ENCODE results near the gene NXF1.

NXF1 gene

DNA sequence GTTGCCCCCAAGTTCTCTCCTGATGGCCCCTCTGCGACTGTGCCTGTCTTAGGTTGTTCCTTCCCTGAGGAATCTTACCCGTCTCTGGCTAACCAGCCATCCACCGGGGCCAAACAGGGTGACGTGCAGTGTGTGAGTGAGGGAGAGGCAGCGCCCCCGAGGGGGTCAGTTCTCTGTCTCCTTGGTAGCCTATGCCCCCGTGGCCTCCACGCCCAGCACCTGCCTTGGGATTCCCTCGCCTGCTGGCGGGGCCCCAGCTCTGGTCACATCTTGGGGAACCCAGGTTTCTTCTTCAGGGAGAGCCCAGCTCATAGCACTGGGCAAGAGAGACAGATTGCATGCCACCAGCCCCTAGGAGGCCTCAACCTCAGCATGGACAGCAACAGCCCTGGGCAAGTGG, 5.8 kb downstream of the NXF1 start:
- Histone ChIP-seq H3K36me3 (ENCODE audit: insufficient read depth, low read length) (peaks cover 27% of the 10 kb centered on the region), H3K4me3 (ENCODE audit: low read depth, low read length) (no peak overlapping the region), H3K4me1 (ENCODE audit: control insufficient read depth, insufficient read depth, low read length, unreplicated experiment) (peaks cover 9% of the 10 kb centered on the region), H3K27ac (ENCODE audit: low read depth, low read length) (no peak overlapping the region), H2AFZ (ENCODE audit: low read length, unreplicated experiment) (no peak overlapping the region), H3K27me3 (ENCODE audit: insufficient read depth, low read length) (no peaks in the 10 kb centered on the region), H3K79me2 (ENCODE audit: control insufficient read depth, insufficient read depth, low read length, unreplicated experiment) (peaks cover 24% of the 10 kb centered on the region)

DNA sequence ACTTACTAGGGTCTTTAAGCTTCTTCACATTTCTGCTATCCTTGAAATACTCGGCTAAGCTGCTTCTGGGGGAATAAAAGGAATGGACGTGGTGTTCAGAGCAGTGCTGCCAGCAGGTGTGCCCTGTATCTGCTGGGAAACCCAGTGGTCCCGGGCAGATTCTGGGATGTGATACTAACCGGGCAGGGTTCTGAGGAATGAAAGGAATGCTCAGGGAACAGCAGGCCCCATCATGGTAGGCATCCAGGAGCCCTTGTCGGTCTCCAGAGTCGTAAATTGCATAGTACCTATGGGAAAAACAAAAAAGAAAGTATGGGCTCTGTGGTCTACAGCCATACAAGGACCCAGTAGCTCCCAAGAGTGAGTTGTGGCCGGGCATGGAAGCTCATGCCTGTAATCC, 9.0 kb downstream of the NXF1 start:
- Histone ChIP-seq H3K36me3 (ENCODE audit: insufficient read depth, low read length) (peaks cover 13% of the 10 kb centered on the region), H2AFZ (ENCODE audit: low read length, unreplicated experiment) (no peak overlapping the region), H3K4me1 (ENCODE audit: control insufficient read depth, insufficient read depth, low read length, unreplicated experiment) (peaks cover 7% of the 10 kb centered on the region), H3K79me2 (ENCODE audit: control insufficient read depth, insufficient read depth, low read length, unreplicated experiment) (no peaks in the 10 kb centered on the region), H3K4me3 (ENCODE audit: low read depth, low read length) (no peak overlapping the region), H3K27ac (ENCODE audit: low read depth, low read length) (no peak overlapping the region), H3K27me3 (ENCODE audit: insufficient read depth, low read length) (no peaks in the 10 kb centered on the region)

DNA sequence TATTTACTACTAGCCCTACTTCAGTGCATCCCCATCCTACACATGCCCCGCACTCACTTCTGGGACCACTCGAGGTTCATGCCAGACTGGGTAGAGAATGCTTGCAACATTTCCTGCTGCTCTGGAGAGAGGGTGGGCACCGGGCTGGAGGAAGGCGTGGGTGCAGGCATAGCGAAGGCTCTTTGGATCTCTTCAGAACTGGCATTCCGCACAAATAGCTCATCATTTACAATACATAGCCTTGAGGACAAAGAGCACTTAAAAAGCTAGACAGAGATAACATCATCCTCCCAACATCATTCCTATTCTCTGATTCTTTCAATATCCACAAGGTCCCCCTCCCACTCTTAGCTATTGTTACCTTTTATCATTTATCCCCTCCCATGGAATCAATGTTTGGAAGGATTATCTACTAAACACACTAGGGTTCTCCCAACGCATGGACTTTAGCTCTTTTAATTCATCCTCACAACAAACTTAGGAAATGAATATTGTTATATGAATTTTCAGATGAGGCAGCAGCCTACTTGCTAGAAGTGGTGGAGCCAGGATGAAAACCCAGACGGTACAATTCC, 11.0 kb downstream of the NXF1 start:
- H3K27ac ChIP-seq (ENCODE audit: low read depth, low read length) = peak overlapping the region; percentile 33; the same call in 1 of the 2 replicates
- no peak overlapping the region for H3K4me3 ChIP-seq (ENCODE audit: low read depth, low read length)
- H3K4me1 ChIP-seq (ENCODE audit: control insufficient read depth, insufficient read depth, low read length, unreplicated experiment) = peaks cover 18% of the 10 kb centered on the region
- peaks cover 6% of the 10 kb centered on the region for H3K36me3 ChIP-seq (ENCODE audit: insufficient read depth, low read length)
- no peak overlapping the region for H2AFZ ChIP-seq (ENCODE audit: low read length, unreplicated experiment)
- peaks cover 18% of the 10 kb centered on the region for H3K79me2 ChIP-seq (ENCODE audit: control insufficient read depth, insufficient read depth, low read length, unreplicated experiment)
- no peaks in the 10 kb centered on the region for H3K27me3 ChIP-seq (ENCODE audit: insufficient read depth, low read length)

DNA sequence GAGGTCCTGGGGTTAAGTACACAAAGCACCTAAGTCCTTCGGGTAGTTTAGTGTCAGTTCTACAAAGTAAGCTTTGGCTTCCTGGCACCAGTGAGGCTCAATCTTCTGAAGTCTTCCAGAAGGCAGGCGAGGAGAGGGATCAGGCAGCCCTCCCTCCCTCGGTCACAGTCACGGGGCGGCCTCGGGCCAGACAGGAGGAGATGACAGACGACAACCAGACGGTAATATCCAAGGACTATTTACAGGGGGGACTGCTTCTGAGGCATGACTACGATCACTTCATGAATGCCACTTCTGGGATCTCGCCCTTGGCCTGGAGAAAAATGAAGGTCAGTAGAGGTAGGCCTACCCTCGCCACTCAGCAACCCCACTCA, 13.1 kb downstream of the NXF1 start:
- peak overlapping the region; percentile 51 for H2AFZ ChIP-seq (ENCODE audit: low read length, unreplicated experiment)
- peaks cover 6% of the 10 kb centered on the region for H3K36me3 ChIP-seq (ENCODE audit: insufficient read depth, low read length)
- peaks cover 33% of the 10 kb centered on the region for H3K79me2 ChIP-seq (ENCODE audit: control insufficient read depth, insufficient read depth, low read length, unreplicated experiment)
- peak overlapping the region; percentile 45 for H3K27ac ChIP-seq (ENCODE audit: low read depth, low read length)
- H3K4me1 ChIP-seq (ENCODE audit: control insufficient read depth, insufficient read depth, low read length, unreplicated experiment) = peaks cover 20% of the 10 kb centered on the region
- H3K27me3 ChIP-seq (ENCODE audit: insufficient read depth, low read length) = no peaks in the 10 kb centered on the region
- peak overlapping the region; percentile 86 for H3K4me3 ChIP-seq (ENCODE audit: low read depth, low read length)

DNA sequence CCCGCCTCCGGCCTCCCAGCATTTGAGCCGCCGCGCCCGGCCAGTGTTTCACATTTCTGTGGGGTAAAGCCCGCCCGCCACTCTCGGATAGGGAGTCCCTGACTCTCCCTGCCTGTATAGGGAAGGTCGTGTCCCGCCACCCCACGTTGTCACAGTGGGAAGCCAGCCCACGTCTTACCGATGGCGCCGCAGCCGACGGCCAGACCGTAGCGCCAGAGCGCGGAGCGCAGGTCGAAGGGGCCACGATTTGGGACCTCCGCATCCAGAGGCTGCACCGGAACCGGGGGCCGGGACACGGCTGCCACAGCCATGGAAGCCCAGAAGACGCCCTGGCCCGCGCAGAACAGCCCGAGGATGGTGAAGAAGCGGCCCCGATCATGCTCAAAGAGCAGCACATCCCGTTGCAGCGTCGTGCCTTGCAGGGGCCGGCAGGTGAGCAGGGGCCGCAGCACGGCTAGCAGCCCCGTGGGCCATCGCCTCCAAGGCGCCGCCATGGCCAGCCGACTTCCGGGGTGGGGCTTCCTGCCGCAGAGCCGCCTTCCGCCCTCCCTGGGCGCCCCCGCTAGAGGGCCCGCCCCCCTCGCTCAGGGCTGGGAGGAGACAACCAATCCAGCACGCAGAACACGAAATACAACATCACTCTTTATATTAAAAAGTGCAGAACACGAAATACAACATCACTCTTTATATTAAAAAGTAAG, 13.6 kb downstream of the NXF1 start, which contains the start of gene TMEM223:
Gene TMEM223 (minus strand): TSS at position 506 of the 701 bp plus-strand sequence. CDS start 12 bp downstream, at position 494.
- Histone ChIP-seq H2AFZ (ENCODE audit: low read length, unreplicated experiment) (peak within 1 kb of the TSS; percentile 51), H3K4me1 (ENCODE audit: control insufficient read depth, insufficient read depth, low read length, unreplicated experiment) (peaks cover 20% of the 10 kb centered on the region), H3K36me3 (ENCODE audit: insufficient read depth, low read length) (peaks cover 6% of the 10 kb centered on the region), H3K79me2 (ENCODE audit: control insufficient read depth, insufficient read depth, low read length, unreplicated experiment) (peaks cover 33% of the 10 kb centered on the region), H3K27me3 (ENCODE audit: insufficient read depth, low read length) (no peaks in the 10 kb centered on the region), H3K4me3 (ENCODE audit: low read depth, low read length) (peak within 1 kb of the TSS; percentile 86), H3K27ac (ENCODE audit: low read depth, low read length) (peak within 1 kb of the TSS; percentile 45)

DNA sequence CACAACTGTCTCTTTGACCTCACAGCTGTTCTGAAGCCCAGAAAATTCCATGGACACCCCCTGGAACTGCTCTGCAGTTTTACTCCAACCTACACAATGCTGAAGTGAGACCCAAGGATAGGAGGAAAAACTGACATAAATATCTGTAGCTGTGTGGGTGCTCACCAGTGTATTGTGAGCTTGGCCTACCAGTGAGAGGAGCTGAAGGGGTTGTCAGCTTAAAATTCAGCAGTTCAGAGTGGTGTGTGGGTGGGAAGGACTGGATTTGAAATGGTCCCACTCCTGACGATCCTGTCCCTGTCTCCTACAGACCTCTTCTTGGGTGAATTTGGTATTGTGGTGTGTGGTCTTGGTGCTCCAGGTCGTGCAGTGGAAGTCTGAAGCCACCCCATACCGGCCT, 15.7 kb downstream of the NXF1 start:
- Histone ChIP-seq H3K27me3 (ENCODE audit: insufficient read depth, low read length) (no peaks in the 10 kb centered on the region), H3K4me1 (ENCODE audit: control insufficient read depth, insufficient read depth, low read length, unreplicated experiment) (peaks cover 28% of the 10 kb centered on the region), H3K79me2 (ENCODE audit: control insufficient read depth, insufficient read depth, low read length, unreplicated experiment) (peaks cover 37% of the 10 kb centered on the region), H3K27ac (ENCODE audit: low read depth, low read length) (no peak overlapping the region), H3K36me3 (ENCODE audit: insufficient read depth, low read length) (peaks cover 6% of the 10 kb centered on the region), H2AFZ (ENCODE audit: low read length, unreplicated experiment) (no peak overlapping the region), H3K4me3 (ENCODE audit: low read depth, low read length) (no peak overlapping the region; the same call in 1 of the 2 replicates)

DNA sequence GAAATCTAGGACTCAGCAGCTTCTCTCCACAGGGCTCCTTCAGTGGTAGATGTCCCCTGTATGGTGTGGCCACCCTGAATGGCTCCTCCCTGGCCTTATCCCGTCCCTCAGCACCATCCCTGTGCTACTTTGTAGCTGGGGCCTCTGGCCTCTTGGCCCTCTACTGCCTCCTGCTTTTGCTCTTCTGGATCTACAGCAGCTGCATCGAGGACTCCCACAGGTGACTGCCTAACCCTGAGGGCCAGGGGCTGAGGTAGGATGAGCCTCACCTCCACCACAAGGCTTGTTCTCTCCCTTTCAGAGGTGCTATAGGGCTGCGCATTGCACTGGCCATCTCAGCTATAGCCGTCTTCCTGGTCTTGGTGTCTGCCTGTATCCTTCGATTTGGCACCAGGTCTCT, 16.2 kb downstream of the NXF1 start:
- H3K27me3 ChIP-seq (ENCODE audit: insufficient read depth, low read length) = no peaks in the 10 kb centered on the region
- H3K4me3 ChIP-seq (ENCODE audit: low read depth, low read length) = no peak overlapping the region; the same call in 1 of the 2 replicates
- no peak overlapping the region for H2AFZ ChIP-seq (ENCODE audit: low read length, unreplicated experiment)
- no peaks in the 10 kb centered on the region; the same call in 1 of the 2 replicates for H3K36me3 ChIP-seq (ENCODE audit: insufficient read depth, low read length)
- H3K79me2 ChIP-seq (ENCODE audit: control insufficient read depth, insufficient read depth, low read length, unreplicated experiment) = peaks cover 37% of the 10 kb centered on the region
- H3K27ac ChIP-seq (ENCODE audit: low read depth, low read length) = no peak overlapping the region
- H3K4me1 ChIP-seq (ENCODE audit: control insufficient read depth, insufficient read depth, low read length, unreplicated experiment) = peaks cover 28% of the 10 kb centered on the region

DNA sequence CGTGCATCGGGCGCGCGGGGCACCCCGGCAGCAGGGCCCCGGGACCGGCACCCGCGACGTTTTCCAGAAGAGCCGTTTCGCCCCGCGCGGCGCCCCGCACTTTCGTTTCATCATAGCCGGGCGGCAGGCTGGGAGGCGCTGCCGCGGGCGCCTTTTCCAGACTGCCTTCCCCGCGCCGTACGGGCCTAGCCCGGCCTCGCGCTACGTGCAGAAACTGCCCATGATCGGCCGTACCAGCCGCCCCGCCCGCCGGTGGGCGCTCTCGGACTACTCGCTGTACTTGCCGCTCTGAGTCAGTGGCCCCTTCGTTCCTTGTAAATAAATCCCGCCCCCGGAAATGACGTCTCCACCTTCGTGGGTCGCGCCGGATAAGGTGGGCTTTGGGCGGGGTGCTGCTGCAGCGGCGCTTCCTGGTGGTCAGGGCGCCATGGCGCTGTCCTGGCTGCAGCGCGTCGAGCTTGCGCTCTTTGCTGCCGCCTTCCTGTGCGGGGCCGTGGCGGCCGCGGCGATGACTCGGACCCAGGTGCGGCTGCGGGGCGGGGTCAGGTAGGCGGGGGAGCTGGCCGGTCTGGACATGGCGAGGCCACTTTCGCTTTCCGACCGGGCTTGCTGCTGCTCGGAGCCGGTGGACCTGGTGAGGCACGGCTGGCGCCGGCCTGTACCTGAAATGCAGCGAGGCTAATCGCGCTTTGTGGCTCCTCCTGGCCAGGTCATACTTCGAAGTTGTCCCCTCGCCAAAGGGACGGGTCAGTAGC, 18.1 kb downstream of the NXF1 start, which contains the start of gene TMEM179B:
Gene TMEM179B (plus strand): TSS at position 398 of the 755 bp plus-strand sequence. CDS start 30 bp downstream, at position 428.
- Histone ChIP-seq H3K27ac (ENCODE audit: low read depth, low read length) (peak within 1 kb of the TSS; percentile 74), H3K4me3 (ENCODE audit: low read depth, low read length) (peak within 1 kb of the TSS; percentile 87), H3K36me3 (ENCODE audit: insufficient read depth, low read length) (no peaks in the 10 kb centered on the region), H3K27me3 (ENCODE audit: insufficient read depth, low read length) (no peaks in the 10 kb centered on the region), H3K79me2 (ENCODE audit: control insufficient read depth, insufficient read depth, low read length, unreplicated experiment) (peaks cover 37% of the 10 kb centered on the region), H2AFZ (ENCODE audit: low read length, unreplicated experiment) (peak within 1 kb of the TSS; percentile 88), H3K4me1 (ENCODE audit: control insufficient read depth, insufficient read depth, low read length, unreplicated experiment) (peaks cover 23% of the 10 kb centered on the region)

DNA sequence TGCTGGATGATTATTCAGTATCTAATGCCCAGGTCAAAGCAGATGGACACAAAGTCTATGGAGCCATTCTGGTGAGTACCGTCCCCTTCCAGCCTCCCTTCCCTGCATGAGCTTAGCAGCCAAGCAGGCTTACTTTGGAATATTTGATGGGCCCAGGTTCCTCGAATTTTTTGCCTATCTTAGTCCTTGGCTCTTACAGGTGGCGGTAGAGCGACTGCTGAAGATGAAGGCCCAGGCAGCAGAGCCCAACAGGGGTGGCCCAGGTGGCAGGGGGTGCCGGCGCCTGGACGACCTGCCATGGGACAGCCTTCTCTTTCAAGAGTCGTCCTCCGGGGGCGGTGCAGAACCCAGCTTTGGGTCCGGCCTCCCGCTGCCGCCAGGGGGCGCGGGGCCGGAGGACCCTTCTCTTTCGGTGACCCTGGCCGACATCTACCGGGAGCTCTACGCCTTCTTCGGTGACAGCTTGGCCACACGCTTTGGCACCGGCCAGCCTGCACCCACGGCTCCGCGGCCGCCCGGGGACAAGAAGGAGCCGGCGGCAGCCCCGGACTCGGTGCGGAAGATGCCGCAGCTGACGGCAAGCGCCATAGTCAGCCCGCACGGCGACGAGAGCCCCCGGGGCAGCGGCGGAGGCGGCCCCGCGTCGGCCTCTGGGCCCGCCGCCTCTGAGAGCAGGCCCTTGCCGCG, 18.8 kb downstream of the NXF1 start:
- H3K79me2 ChIP-seq (ENCODE audit: control insufficient read depth, insufficient read depth, low read length, unreplicated experiment) = peaks cover 37% of the 10 kb centered on the region
- H3K4me1 ChIP-seq (ENCODE audit: control insufficient read depth, insufficient read depth, low read length, unreplicated experiment) = peaks cover 21% of the 10 kb centered on the region
- H2AFZ ChIP-seq (ENCODE audit: low read length, unreplicated experiment) = peak overlapping the region; percentile 88
- H3K36me3 ChIP-seq (ENCODE audit: insufficient read depth, low read length) = no peaks in the 10 kb centered on the region
- H3K4me3 ChIP-seq (ENCODE audit: low read depth, low read length) = peak overlapping the region; percentile 87
- no peaks in the 10 kb centered on the region for H3K27me3 ChIP-seq (ENCODE audit: insufficient read depth, low read length)
- H3K27ac ChIP-seq (ENCODE audit: low read depth, low read length) = peak overlapping the region; percentile 74

DNA sequence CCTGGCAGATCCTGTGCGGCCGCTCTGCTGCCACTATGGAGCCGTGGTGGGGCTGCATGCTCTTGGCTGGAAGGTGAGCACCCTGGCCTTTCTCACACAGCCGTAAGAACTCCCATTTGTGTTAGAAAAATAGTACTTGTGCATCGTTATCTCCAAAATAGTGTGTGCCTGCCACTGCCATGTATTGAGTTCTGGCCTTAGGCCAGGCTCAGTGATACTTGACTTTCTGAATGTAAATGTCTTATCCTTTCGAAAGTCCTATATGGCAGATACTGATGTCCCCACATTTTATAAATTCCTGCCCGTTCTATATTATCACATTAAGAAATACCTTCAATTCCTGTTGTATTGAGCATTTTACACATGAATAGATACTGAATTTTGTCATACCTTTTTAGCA, 22.5 kb downstream of the NXF1 start:
- Histone ChIP-seq H3K4me3 (ENCODE audit: low read depth, low read length) (no peak overlapping the region), H3K4me1 (ENCODE audit: control insufficient read depth, insufficient read depth, low read length, unreplicated experiment) (peaks cover 7% of the 10 kb centered on the region), H3K27me3 (ENCODE audit: insufficient read depth, low read length) (no peaks in the 10 kb centered on the region), H3K36me3 (ENCODE audit: insufficient read depth, low read length) (no peaks in the 10 kb centered on the region), H3K27ac (ENCODE audit: low read depth, low read length) (no peak overlapping the region), H2AFZ (ENCODE audit: low read length, unreplicated experiment) (no peak overlapping the region), H3K79me2 (ENCODE audit: control insufficient read depth, insufficient read depth, low read length, unreplicated experiment) (peaks cover 7% of the 10 kb centered on the region)
